ENCODE data around the gene CRELD1.
"Not testable (repeated sequence)": the region's sequence is repeated elsewhere in the genome, so short reads cannot be mapped to it uniquely, and the experiment has no call there.

Gene CRELD1

DNA sequence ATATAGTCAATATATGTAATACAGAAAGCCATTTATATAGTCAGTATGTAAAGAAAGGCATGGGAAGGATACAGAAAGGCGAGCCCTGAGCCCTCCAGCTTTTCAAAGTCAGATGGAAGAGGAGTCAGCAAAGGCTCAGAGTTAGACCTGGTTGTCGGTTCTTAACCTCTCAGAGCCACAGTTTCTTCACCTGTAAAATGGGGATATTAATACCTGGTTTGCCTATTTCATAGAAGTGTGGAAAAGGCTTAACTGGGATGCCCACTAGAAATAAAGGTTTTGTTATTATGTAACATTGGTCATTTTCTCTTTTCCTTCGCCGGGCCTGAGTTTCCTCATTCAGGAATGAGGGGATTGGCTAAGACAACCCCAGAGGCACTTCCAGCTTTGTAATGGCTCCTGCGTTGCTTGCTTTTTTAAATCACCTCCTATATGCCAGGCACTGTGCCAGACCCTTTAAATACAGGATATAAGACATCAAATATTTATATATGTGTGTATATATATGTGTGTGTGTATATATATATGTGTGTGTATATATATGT is 2.4 kb downstream of the CRELD1 start:
- DNase-seq (ENCODE audit: low read depth), result no peak

DNA sequence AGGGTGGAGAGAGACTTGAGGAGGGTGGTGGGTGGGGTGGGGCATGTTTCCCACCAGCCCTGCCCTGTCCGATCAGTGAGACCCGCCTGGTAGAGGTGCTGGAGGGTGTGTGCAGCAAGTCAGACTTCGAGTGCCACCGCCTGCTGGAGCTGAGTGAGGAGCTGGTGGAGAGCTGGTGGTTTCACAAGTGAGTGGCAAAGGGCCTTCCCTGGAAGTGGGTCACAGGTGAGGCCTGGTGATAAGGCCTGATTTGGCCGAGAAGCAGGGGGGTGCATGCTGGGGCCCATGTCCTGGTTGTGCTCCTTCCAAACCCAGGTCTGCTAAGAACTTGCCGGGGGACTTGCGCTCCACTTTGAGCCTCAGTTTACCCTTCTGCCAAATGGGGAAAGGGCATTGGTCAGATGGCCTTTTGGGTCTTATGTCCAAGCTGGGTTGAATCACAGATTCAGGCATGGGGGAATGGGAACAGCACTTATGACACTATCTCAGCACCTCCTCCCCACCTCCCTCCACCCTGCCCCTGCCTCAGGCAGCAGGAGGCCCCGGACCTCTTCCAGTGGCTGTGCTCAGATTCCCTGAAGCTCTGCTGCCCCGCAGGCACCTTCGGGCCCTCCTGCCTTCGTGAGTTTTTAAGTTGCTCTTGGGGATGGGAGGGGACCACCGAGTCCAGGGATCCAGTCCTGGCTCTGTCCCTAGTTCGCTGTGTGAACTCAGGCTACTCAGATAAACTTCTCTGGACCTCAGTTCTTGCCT is 4.0 kb downstream of the CRELD1 start:
- no peak for DNase-seq (ENCODE audit: low read depth)

- DNase-seq (ENCODE audit: low read depth), result no peak
These were observed 5.3 kb downstream of the CRELD1 start for GRCh38 chr3:9938966-9939365.

GRCh38 chr3:9939906-9940305 is 6.3 kb downstream of the CRELD1 start:
- DNase-seq (ENCODE audit: low read depth), result not testable (repeated sequence)

- DNase-seq (ENCODE audit: low read depth), result no peak
These were observed 7.1 kb downstream of the CRELD1 start for GRCh38 chr3:9940746-9941145.

- no peak for DNase-seq (ENCODE audit: low read depth)
These were observed 8.5 kb downstream of the CRELD1 start for GRCh38 chr3:9942164-9942563.

DNA sequence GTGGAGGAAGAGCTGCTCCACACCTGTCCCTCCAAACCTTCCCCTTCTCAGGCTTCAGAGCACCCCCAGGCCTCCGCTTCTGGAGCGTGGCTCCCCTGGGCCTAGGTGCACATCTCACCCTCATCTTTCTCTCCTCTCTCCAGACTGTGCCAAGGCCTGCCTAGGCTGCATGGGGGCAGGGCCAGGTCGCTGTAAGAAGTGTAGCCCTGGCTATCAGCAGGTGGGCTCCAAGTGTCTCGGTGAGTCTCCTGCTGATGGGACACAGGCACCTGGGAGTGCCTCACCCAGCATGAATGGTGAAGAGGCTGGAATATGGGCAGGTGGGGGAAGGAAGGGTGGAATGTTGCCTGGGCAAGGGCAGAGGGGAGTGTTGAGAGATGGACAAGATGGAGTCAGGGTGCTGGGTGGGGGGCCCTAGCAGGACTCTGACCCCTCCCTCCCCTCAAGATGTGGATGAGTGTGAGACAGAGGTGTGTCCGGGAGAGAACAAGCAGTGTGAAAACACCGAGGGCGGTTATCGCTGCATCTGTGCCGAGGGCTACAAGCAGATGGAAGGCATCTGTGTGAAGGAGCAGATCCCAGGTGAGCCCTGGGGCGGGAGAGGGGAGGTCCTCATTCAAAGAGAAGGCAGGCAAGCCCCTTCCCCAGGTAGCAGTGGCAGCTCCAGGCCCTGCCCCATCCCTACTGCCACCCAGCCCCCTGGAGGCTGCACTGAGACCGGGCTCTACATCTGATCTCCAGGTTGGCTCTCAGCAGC is 9.5 kb downstream of the CRELD1 start:
- no peak for DNase-seq (ENCODE audit: low read depth)

DNA sequence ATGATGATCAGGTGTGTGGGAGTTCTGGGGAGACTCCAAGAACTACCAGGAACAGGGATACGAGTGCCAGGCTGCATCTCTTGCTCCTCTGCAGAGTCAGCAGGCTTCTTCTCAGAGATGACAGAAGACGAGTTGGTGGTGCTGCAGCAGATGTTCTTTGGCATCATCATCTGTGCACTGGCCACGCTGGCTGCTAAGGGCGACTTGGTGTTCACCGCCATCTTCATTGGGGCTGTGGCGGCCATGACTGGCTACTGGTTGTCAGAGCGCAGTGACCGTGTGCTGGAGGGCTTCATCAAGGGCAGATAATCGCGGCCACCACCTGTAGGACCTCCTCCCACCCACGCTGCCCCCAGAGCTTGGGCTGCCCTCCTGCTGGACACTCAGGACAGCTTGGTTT is 10.6 kb downstream of the CRELD1 start:
- DNase-seq (ENCODE audit: low read depth), result no peak

DNA sequence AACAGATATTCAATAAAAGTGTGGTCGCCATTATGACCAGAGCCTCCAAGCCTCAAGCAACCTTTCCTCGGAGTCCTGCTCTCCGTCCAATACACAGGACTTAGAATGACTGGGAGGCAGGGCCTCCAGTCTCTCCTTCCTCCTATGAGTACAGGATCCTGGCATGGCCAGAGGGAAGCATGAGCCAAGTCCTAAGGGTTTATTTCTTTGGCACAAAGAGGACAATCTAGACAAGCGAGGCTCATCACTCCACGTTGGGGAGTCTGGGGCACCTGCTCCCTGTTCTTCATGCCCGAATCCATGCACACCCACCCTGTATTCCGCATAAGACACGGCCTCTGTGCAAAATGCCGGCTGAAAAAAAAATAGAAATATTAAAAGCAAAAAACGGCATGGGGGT is 11.7 kb downstream of the CRELD1 start:
- no peak for DNase-seq (ENCODE audit: low read depth)

DNA sequence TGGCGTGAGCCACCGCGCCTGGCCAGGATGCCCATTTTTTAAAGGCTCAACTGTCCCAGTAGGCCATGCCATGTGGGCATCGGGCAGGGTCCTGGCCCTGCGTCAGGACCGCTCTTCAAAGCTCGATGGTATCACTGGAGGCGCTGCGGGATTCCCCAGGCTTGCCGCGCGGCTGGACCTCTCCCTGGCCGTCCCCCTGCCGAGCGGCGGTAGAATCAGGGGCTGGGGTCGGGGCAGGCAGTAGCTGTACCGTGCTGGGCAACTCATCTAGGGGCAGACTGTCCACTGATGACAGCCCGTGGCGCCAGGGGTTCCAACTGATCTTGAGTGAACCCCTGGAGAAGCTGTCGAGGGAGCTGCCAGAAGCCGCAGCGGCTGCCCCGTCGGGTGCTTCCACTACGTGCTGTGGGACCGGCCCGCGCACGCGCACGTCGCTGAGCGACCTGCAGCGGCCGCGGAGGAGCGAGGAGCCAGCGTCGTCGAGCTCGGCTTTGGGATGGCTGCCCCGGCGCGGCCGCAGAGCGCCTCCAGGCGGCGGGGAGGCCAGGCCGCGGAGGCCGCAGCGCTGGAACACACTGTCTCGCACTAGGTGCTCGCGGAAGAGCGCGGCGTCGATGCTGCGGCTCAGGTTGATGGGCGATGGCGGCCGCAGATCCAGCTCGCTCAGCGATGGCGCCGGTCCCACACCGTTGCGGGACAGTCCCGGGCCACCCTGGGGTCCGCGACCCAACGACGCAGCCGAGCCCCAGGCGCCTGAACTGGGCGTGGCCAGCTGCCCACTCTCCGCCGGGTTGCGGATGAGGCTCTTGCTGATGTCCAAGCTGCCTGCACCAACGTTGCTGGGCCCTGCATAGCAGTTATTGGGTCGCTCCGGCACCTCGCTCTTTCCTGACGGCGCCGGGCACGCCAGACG is 12.7 kb downstream of the CRELD1 start:
- peak; percentile 58 for DNase-seq (ENCODE audit: low read depth)

- DNase-seq (ENCODE audit: low read depth), result peak; percentile 54
These were observed 13.7 kb downstream of the CRELD1 start for GRCh38 chr3:9947025-9947995.

- no peak for DNase-seq (ENCODE audit: low read depth)
These were observed 15.0 kb downstream of the CRELD1 start for GRCh38 chr3:9948586-9948985.

DNA sequence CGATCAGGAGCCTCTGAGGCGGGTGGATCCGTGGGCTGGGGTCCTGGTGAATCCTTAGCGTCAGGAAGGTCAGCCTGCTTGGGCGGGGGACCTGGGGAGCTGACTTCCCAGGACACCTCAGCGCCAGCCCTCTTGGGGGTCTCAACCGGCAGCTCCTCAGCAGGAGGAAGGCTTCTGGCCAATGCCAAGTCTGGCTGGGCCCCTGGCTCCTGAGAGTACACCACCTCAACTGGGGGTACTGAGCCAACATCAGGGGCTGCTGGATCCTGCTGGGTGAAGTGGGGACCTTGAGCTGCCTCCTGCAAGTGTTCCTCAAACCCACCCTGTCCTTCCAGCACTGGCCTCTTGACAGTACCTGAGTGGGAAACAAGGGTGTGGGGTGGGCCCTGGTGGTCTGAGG is 15.5 kb downstream of the CRELD1 start:
- no peak for DNase-seq (ENCODE audit: low read depth)

DNA sequence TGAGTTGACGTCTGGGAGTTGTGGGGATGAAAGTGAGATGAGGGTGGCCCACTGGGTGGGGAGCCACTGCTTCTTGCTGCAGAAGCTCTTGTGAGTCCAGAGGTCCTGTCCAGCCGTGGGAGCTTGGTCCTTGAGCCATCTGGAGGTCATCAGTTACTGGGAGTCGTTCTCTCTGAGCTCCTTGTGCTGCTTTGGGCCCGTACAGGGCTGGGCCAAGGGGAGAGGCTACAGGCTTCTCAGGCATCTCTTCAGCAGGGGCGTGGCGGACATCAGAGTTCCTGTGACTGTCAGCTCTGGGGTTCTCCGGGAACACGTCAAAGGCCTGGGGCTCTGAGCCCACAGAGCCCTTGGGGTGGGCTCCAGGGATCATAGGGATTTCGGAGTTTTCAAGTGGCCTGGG is 16.0 kb downstream of the CRELD1 start:
- no peak for DNase-seq (ENCODE audit: low read depth)

- DNase-seq (ENCODE audit: low read depth), result no peak
These were observed 17.5 kb downstream of the CRELD1 start for GRCh38 chr3:9951126-9951525.

- DNase-seq (ENCODE audit: low read depth), result no peak
These were observed 17.9 kb downstream of the CRELD1 start for GRCh38 chr3:9951598-9951961.

GRCh38 chr3:9951962-9952805 is 18.6 kb downstream of the CRELD1 start, which contains the start of gene PRRT3:
PRRT3 (minus strand) TSS chr3:9952408; CDS start chr3:9950115, 2,293 bp downstream.
- DNase-seq (ENCODE audit: low read depth), result no peak

DNA sequence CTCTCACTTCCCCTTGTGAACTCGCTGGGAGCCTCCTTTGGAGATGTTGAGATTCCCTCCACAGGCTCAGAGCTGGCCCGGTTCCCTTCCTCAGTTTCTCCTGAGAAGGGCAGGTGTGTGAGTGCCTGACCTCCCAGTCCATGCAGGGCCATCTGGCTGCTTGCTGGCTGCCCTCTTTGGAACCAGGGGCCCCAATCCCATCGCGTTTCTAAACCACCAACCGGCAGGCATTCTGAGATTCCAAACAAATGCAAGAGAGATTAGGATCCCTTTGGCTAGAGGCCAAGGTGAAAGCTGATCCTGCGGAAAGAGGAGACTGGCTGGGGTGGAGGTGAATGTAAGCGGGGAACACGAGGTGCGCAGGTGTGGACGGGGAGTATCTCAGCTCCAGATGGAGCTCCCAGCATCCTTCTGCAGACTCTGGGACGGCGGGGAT is 21.5 kb downstream of the CRELD1 start:
- DNase-seq (ENCODE audit: low read depth), result no peak

- DNase-seq (ENCODE audit: low read depth), result no peak
These were observed 22.1 kb downstream of the CRELD1 start for GRCh38 chr3:9955611-9956352.
